ENCODE data around the gene ADGRG6.
A peak's percentile ranks its signal among the peaks of the same experiment; 100 is the strongest.

Gene ADGRG6

GRCh38 chr6:142292166-142292924, 9.5 kb upstream of the ADGRG6 start:
- DNase-seq, result no peak

GRCh38 chr6:142293121-142293520, 8.7 kb upstream of the ADGRG6 start:
- no peak for DNase-seq

GRCh38 chr6:142294679-142295078, 7.1 kb upstream of the ADGRG6 start:
- no peak for DNase-seq

GRCh38 chr6:142296975-142297604, 4.7 kb upstream of the ADGRG6 start:
- no peak for DNase-seq

- no peak for DNase-seq
Measured at GRCh38 chr6:142297605-142297995, 4.2 kb upstream of the ADGRG6 start.

- no peak for DNase-seq
Measured at GRCh38 chr6:142297996-142298753, 3.6 kb upstream of the ADGRG6 start.

- no peak for DNase-seq
Measured at GRCh38 chr6:142300302-142300701, 1.5 kb upstream of the ADGRG6 start.

- no peak for DNase-seq
Measured at GRCh38 chr6:142300758-142301650, 803 bp upstream of the ADGRG6 start.

GRCh38 chr6:142302421-142303175, 791 bp downstream of the ADGRG6 start:
- peak; percentile 78 for DNase-seq

GRCh38 chr6:142303176-142303533, 1.3 kb downstream of the ADGRG6 start:
- no peak for DNase-seq

GRCh38 chr6:142304241-142304640, 2.4 kb downstream of the ADGRG6 start:
- DNase-seq, result no peak

- no peak for DNase-seq
Measured at GRCh38 chr6:142306736-142307135, 4.9 kb downstream of the ADGRG6 start.

GRCh38 chr6:142307963-142308748, 6.3 kb downstream of the ADGRG6 start:
- DNase-seq, result no peak

- no peak for DNase-seq
Measured at GRCh38 chr6:142309426-142309825, 7.6 kb downstream of the ADGRG6 start.

GRCh38 chr6:142313284-142313683, 11.5 kb downstream of the ADGRG6 start:
- DNase-seq, result no peak

- no peak for DNase-seq
Measured at GRCh38 chr6:142316791-142317368, 15.1 kb downstream of the ADGRG6 start.

- DNase-seq, result no peak
Measured at GRCh38 chr6:142318714-142319113, 16.9 kb downstream of the ADGRG6 start.

- no peak for DNase-seq
Measured at GRCh38 chr6:142320366-142320765, 18.6 kb downstream of the ADGRG6 start.

- DNase-seq, result no peak
Measured at GRCh38 chr6:142321451-142321850, 19.6 kb downstream of the ADGRG6 start.

- no peak for DNase-seq
Measured at GRCh38 chr6:142322066-142322465, 20.3 kb downstream of the ADGRG6 start.
